ENCODE results near the gene URB1. TPM values are rescaled to one million over a fixed set of nuclear protein-coding genes. Genes with fewer than 3 reads are reported as not detected.
"Not testable (repeated sequence)": the region's sequence is repeated elsewhere in the genome, so short reads cannot be mapped to it uniquely, and the experiment has no call there.

The URB1 gene
- total RNA-seq, 1 donor from 2014 or later = 33.9 TPM

DNA sequence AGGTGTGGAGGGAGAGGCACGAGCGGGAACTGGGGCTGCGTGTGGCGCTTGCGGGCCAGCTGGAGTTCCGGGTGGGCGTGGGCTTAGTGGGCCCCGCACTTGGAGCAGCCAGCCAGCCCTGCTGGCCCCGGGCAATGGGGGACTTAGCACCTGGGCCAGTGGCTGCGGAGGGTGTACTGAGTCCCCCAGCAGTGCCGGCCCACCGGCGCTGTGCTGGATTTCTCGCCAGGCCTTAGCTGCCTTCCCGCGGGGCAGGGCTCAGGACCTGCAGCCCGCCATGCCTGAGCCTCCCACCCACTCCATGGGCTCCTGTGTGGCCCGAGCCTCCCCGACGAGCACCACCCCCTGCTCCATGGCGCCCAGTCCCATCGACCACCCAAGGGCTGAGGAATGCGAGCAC is 127.5 kb downstream of the URB1 start:
- H3K27ac Mint-ChIP-seq; DNase-seq (ENCODE audit: low spot score); H3K27me3 Mint-ChIP-seq (ENCODE audit: low read depth); H3K4me3 Mint-ChIP-seq (ENCODE audit: low read depth); H3K9me3 Mint-ChIP-seq; intact Hi-C loops (cut with micrococcal nuclease); H3K4me1 Mint-ChIP-seq (ENCODE audit: low read depth): not testable (repeated sequence)
- H3K36me3 Mint-ChIP-seq (ENCODE audit: low read depth) = peaks cover 15% of the 10 kb centered on the region

DNA sequence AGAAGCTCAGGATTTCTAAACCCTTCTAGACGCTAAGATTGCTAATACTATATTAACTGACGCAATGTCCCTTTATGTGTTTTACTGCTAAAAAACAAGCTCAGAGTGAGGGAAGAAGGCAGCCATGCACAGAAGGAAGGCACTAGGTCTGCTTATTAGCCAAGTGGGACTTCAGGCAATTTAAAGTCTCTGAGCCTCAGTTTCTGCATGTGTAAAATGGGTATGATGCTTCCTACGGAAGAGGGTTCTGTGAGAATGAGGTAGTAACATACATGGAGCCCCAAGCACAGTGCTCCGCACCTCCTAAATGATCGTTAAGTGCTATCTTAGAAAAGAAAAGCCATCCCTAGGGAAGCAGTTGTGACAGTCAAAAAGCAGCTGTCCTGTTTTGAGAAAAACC is 130.9 kb downstream of the URB1 start:
- DNase-seq (ENCODE audit: low spot score) = no peak
- intact Hi-C loops (cut with micrococcal nuclease) = no loop called here
- H3K27ac Mint-ChIP-seq = no peak overlapping the region
- no peak overlapping the region for H3K4me3 Mint-ChIP-seq (ENCODE audit: low read depth)
- no peaks in the 10 kb centered on the region for H3K9me3 Mint-ChIP-seq
- H3K27me3 Mint-ChIP-seq (ENCODE audit: low read depth) = no peaks in the 10 kb centered on the region
- peaks cover 7% of the 10 kb centered on the region for H3K36me3 Mint-ChIP-seq (ENCODE audit: low read depth)
- no peaks in the 10 kb centered on the region for H3K4me1 Mint-ChIP-seq (ENCODE audit: low read depth)

Other genes with a start within 250 kb of the URB1 start
- gene MIS18A, start 114.0 kb downstream of the URB1 start, total RNA-seq = 25.0 and 26.3 TPM in 2 replicates
- gene MRAP, start 94.2 kb downstream of the URB1 start, total RNA-seq = not detected in 2 replicates
- 8.1 and 8.4 TPM in 2 replicates for gene EVA1C, start 19.7 kb upstream of the URB1 start, total RNA-seq
- gene TCP10L, start 192.5 kb upstream of the URB1 start, total RNA-seq = 1.1 and 1.3 TPM in 2 replicates
- gene CFAP298, start 219.4 kb upstream of the URB1 start, total RNA-seq = 44.5 and 48.6 TPM in 2 replicates